PFSK-1 (cell line): ENCODE results near the gene PRDM11.

ENCODE experiments used
- FOXP2 ChIP-seq: optimal IDR thresholded peaks from 2 replicates; pipeline ENCODE3; 2011; ENCODE audit warnings: borderline replicate concordance, control low read depth, inconsistent platforms; ENCODE audit not compliant: insufficient read depth; ENCODE audit errors: extremely low read length, extremely low read depth
- POLR2AphosphoS5 ChIP-seq: IDR thresholded peaks from 2 replicates; pipeline ENCODE4 v1.6.1; 2012; ENCODE audit warnings: low read depth, mild to moderate bottlenecking, control low read depth, low read length, moderate library complexity
- SIN3A ChIP-seq: IDR thresholded peaks from 2 replicates; pipeline ENCODE4 v1.6.1; 2012; ENCODE audit warnings: mild to moderate bottlenecking, low read length, moderate library complexity, borderline replicate concordance; ENCODE audit not compliant: insufficient read depth
- TAF1 ChIP-seq: IDR thresholded peaks from 2 replicates; pipeline ENCODE4 v1.6.1; 2012; ENCODE audit warnings: low read length, control low read depth, borderline replicate concordance; ENCODE audit not compliant: insufficient read depth
- TF ChIP-seq, protein P1 (sequence below), 2 experiments: IDR thresholded peaks; 2 replicates each; pipeline versions ENCODE4 v1.6.1 to v1.8.0; 2011 to 2012; ENCODE audit warnings: low read depth in 2 of 2, low read length in 2 of 2, control low read depth in 1 of 2, inconsistent platforms in 1 of 2, mild to moderate bottlenecking in 1 of 2, moderate library complexity in 1 of 2; ENCODE audit not compliant: insufficient read depth in 1 of 2

PRDM11 gene

DNA sequence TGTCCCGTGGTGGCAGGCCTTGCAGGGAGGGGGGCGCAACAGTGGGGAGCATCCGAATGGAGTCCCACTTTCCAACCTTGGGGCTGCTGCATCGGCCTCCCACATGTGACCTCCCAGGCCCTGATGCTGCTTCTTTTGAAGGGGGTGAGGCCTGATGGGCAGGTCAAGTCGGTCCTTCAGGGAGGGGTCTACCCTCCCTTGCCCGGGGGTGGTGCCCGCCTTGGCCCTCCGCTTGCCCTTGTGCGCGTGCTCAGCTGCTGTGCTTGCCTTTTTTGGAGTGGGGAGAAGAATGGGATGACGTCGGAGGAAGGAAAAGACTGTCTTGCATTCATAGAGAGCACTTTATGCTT lies 66.9 kb downstream of the PRDM11 start:
- TF ChIP-seq SIN3A (no peak), FOXP2 (no peak)

DNA sequence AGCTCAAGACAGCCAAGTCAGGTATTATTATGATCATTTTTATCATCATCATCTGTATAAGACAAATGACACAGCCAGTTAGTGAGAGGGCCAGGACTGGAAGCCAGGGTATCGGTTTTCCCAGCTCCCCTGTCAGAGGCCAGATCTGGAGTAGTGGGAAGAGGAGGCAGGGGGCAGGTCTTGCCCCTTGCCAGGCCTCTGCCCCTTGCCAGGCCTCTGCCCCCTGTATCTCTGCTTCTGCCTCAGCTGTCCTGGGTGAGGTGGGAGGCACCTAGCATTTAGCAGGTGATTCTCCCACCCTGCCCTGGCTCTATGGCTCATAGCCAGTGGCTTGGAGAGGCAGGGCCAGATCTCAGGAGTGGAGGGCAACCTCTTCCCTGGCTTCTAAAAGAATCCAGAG lies 67.3 kb downstream of the PRDM11 start:
- TF ChIP-seq FOXP2 (no peak), SIN3A (no peak), POLR2AphosphoS5 (no peak), TAF1 (no peak)
- TF ChIP-seq, protein P1, sequence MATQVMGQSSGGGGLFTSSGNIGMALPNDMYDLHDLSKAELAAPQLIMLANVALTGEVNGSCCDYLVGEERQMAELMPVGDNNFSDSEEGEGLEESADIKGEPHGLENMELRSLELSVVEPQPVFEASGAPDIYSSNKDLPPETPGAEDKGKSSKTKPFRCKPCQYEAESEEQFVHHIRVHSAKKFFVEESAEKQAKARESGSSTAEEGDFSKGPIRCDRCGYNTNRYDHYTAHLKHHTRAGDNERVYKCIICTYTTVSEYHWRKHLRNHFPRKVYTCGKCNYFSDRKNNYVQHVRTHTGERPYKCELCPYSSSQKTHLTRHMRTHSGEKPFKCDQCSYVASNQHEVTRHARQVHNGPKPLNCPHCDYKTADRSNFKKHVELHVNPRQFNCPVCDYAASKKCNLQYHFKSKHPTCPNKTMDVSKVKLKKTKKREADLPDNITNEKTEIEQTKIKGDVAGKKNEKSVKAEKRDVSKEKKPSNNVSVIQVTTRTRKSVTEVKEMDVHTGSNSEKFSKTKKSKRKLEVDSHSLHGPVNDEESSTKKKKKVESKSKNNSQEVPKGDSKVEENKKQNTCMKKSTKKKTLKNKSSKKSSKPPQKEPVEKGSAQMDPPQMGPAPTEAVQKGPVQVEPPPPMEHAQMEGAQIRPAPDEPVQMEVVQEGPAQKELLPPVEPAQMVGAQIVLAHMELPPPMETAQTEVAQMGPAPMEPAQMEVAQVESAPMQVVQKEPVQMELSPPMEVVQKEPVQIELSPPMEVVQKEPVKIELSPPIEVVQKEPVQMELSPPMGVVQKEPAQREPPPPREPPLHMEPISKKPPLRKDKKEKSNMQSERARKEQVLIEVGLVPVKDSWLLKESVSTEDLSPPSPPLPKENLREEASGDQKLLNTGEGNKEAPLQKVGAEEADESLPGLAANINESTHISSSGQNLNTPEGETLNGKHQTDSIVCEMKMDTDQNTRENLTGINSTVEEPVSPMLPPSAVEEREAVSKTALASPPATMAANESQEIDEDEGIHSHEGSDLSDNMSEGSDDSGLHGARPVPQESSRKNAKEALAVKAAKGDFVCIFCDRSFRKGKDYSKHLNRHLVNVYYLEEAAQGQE (IDR thresholded peaks at IDR 0.05; ENCODE audit: insufficient read depth in 1 of 2, low read depth in 2 of 2, low read length in 2 of 2), result no peak

DNA sequence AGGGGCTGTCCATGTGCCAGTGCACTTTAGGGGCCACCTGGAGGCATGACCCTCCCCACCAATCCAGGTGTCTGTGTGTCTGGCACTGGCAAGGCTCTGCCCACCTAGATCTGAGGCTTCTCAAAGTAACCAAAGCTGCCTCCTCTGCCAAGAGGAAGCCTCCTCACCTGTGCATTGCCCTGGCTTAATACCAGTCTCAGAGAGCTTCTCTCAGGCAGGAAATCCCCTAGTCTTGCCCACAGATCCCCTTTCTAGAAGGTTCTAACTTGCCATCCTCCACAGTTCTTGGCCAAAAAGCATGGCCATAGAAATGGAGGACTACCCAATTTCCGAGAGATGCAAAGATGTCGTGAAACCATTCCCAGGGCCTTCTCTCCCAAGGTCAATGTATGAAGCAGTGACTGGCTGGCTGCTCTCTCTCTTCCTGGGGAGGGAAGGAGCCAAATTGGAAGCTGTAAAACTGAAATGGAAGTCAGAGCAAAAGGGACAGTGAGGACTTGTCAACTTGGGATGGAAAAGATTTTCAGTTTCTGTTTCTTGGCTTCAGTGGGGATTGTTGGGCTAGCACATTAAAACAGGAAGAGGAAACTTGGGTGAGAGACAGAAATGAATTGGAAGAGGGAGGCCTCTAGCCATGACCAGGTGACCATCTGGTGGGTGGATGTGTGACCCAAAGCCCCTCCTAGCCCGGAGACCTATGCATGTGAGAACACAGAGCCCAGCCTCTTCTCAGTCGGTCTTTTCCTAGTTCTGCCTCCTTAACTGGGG lies 68.8 kb downstream of the PRDM11 start:
- TF ChIP-seq SIN3A (no peak), TAF1 (no peak), POLR2AphosphoS5 (no peak), FOXP2 (no peak)
- TF ChIP-seq, protein P1 (IDR thresholded peaks at IDR 0.05; ENCODE audit: insufficient read depth in 1 of 2, low read depth in 2 of 2, low read length in 2 of 2), result no peak

GRCh38 chr11:45216031-45216430 lies 69.6 kb downstream of the PRDM11 start:
- TF ChIP-seq POLR2AphosphoS5 (no peak), FOXP2 (no peak), TAF1 (no peak), SIN3A (no peak)
- TF ChIP-seq, protein P1 (IDR thresholded peaks at IDR 0.05; ENCODE audit: insufficient read depth in 1 of 2, low read depth in 2 of 2, low read length in 2 of 2), result no peak

DNA sequence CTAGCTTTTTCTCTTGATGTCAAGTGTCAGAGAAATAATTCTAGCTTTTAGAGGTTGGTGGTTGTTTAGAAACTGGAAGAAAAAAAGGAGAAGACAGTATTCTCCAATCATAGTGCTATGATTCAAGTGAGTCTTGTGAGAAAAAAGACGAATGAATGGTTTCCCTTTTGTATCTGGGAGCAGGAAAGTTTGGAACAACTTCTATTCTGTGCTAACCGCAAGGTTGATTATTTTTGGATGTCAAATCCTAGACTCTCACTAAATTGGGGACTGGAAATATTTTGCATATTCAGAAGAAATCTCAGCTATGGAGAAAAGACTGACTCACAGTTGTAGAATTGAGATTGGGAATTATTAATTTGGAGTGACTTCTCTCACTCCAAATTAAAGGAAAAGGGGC lies 70.5 kb downstream of the PRDM11 start:
- no peak for TF ChIP-seq POLR2AphosphoS5
- no peak for TF ChIP-seq FOXP2
- TF ChIP-seq SIN3A, result no peak
- TF ChIP-seq TAF1, result no peak
- TF ChIP-seq, protein P1 (IDR thresholded peaks at IDR 0.05; ENCODE audit: insufficient read depth in 1 of 2, low read depth in 2 of 2, low read length in 2 of 2), result no peak
